Fibroblast of mammary gland (primary cell): Measurements from ENCODE around the gene SEC16B.

ENCODE experiments used
- DNase-seq: peaks from one replicate; pipeline ENCODE4 v3.0.0-alpha.2; 2010; ENCODE audit warnings: low read depth
- H3K4me3 ChIP-seq: 2 replicates; pipeline ENCODE4 v1.5.1; 2011; ENCODE audit warnings: low read depth, mild to moderate bottlenecking, low read length, moderate library complexity; ENCODE audit not compliant: control insufficient read depth
- CTCF ChIP-seq: conservative IDR thresholded peaks from 2 replicates; pipeline ENCODE4 v1.5.1; 2011; ENCODE audit warnings: low read depth, low read length, inconsistent platforms; ENCODE audit not compliant: control insufficient read depth, insufficient read depth

The SEC16B gene

GRCh38 chr1:177947623-177948022 is 22.2 kb downstream of the SEC16B start:
- H3K4me3 ChIP-seq: no peak overlapping the region
- no peak for DNase-seq
- TF ChIP-seq CTCF: no peak

- TF ChIP-seq CTCF: peak; percentile 85
- peak; percentile 66 for DNase-seq
- no peak overlapping the region for H3K4me3 ChIP-seq
Measured at GRCh38 chr1:177945943-177946650, 23.8 kb downstream of the SEC16B start.

GRCh38 chr1:177944016-177944949 is 25.6 kb downstream of the SEC16B start:
- no peak overlapping the region for H3K4me3 ChIP-seq
- TF ChIP-seq CTCF: no peak
- no peak for DNase-seq

- no peak overlapping the region for H3K4me3 ChIP-seq
- no peak for TF ChIP-seq CTCF
- no peak for DNase-seq
Measured at GRCh38 chr1:177941976-177942375, 27.9 kb downstream of the SEC16B start.

- DNase-seq: no peak
- no peak for TF ChIP-seq CTCF
- no peak overlapping the region for H3K4me3 ChIP-seq
Measured at GRCh38 chr1:177940682-177941081, 29.2 kb downstream of the SEC16B start.

GRCh38 chr1:177937931-177938330 is 31.9 kb downstream of the SEC16B start:
- no peak overlapping the region for H3K4me3 ChIP-seq
- no peak for TF ChIP-seq CTCF
- peak; percentile 60 for DNase-seq
